GM12878 (cell line): ENCODE data around the gene ARHGEF3. TPM values are rescaled to one million over a fixed set of nuclear protein-coding genes. Genes with fewer than 3 reads are reported as not detected.
A peak's percentile ranks its signal among the peaks of the same experiment; 100 is the strongest.
"Not testable (repeated sequence)": the region's sequence is repeated elsewhere in the genome, so short reads cannot be mapped to it uniquely, and the experiment has no call there.

Experiments
- ATAC-seq: fragments of 200-7000 bp; cut with Tn5 transposase; 3 replicates; pipeline ENCODE4 v1.9.1; 2020; ENCODE audit warnings: mild to moderate bottlenecking, moderate library complexity
- BruUV-seq: library from RNA; stranded (reverse); fragments of 400-500 nt; replicated peaks from 2 replicates; lab custom pipeline; 2021; lab: Mats Ljungman, UMichigan
- CTCF ChIA-PET: fragments of 300-600 bp; sonication (Branson Sonifier 250); formaldehyde crosslinking; extraction: SDS; loops from one replicate; lab custom pipeline; 2021; ENCODE audit warnings: inconsistent platforms; lab: Yijun Ruan, JAX
- POLR2A ChIA-PET: fragments of 350-600 bp; formaldehyde crosslinking; extraction: SDS; loops from one replicate; lab custom pipeline; 2021; ENCODE audit warnings: inconsistent platforms; lab: Charles Lee
- RAD21 ChIA-PET: fragments of 300-600 bp; sonication (Branson Sonifier 250); formaldehyde crosslinking; loops from one replicate; lab custom pipeline; 2023; ENCODE audit warnings: antibody characterized with exemption; ENCODE audit not compliant: unreplicated experiment; lab: Charles Lee
- SMC1A ChIA-PET: fragments of 300-600 bp; sonication (Branson Sonifier 250); formaldehyde crosslinking; loops from one replicate; lab custom pipeline; 2023; ENCODE audit not compliant: unreplicated experiment, uncharacterized antibody; lab: Charles Lee
- DNase-seq: peaks from one replicate; pipeline ENCODE4 v3.0.0-alpha.2; 2011; ENCODE audit warnings: low read depth, low spot score
- FAIRE-seq: peaks from 3 replicates; lab custom pipeline; 2011; peaks lifted over from hg19 to GRCh38; lab: Jason Lieb, UNC
- H2AFZ ChIP-seq: 2 replicates; pipeline ENCODE4 v1.6.0; 2011; ENCODE audit warnings: low read depth, low read length, control low read depth; ENCODE audit not compliant: control insufficient read depth
- H3K27ac ChIP-seq: 2 replicates; pipeline ENCODE4 v1.5.1; 2011; ENCODE audit warnings: control low read depth; ENCODE audit not compliant: control insufficient read depth, insufficient read depth
- H3K27me3 ChIP-seq, 2 experiments: replicated peaks in 1 of 2; 2 replicates each; pipeline versions ENCODE4 v1.6.0 to v1.6.1; 2011; ENCODE audit warnings: low read length in 1 of 2; ENCODE audit not compliant: control insufficient read depth in 2 of 2, insufficient read depth in 2 of 2
- H3K36me3 ChIP-seq, 2 experiments: 2 replicates each; pipeline ENCODE4 v1.5.1; 2011; ENCODE audit warnings: low read length in 1 of 2; ENCODE audit not compliant: control insufficient read depth in 2 of 2, insufficient read depth in 2 of 2
- H3K4me1 ChIP-seq: 2 replicates; pipeline ENCODE4 v1.6.1; 2011; ENCODE audit warnings: mild to moderate bottlenecking, low read length, moderate library complexity, mixed read lengths; ENCODE audit not compliant: control insufficient read depth, insufficient read depth
- H3K4me2 ChIP-seq: 2 replicates; pipeline ENCODE4 v1.6.0; 2011; ENCODE audit warnings: control low read depth; ENCODE audit not compliant: control insufficient read depth, insufficient read depth
- H3K4me3 ChIP-seq: fragments of 200-600 bp; sonication (generic); 2 replicates; pipeline ENCODE4 v1.5.1; 2016
- H3K79me2 ChIP-seq: 2 replicates; pipeline ENCODE4 v1.6.0; 2011; ENCODE audit warnings: low read length; ENCODE audit not compliant: control insufficient read depth, insufficient read depth
- H3K9ac ChIP-seq: 2 replicates; pipeline ENCODE4 v1.8.0; 2011; ENCODE audit warnings: low read length, control low read depth, mixed read lengths; ENCODE audit not compliant: control insufficient read depth, insufficient read depth
- H3K9me3 ChIP-seq: replicated peaks from 3 replicates; pipeline ENCODE4 v1.5.1; 2011; ENCODE audit warnings: mild to moderate bottlenecking, low read length; ENCODE audit not compliant: control insufficient read depth, insufficient read depth
- H4K20me1 ChIP-seq: 2 replicates; pipeline ENCODE4 v1.6.0; 2011; ENCODE audit not compliant: control insufficient read depth, insufficient read depth
- ATF7 ChIP-seq: fragments of 450-650 bp; IDR thresholded peaks from 2 replicates; pipeline ENCODE4 v1.6.1; 2016; ENCODE audit warnings: low read depth, mild to moderate bottlenecking
- CBFB ChIP-seq: IDR thresholded peaks from 2 replicates; pipeline ENCODE4 v1.6.1; 2016; ENCODE audit warnings: antibody characterized with exemption, low read depth
- IKZF2 ChIP-seq, 2 experiments: fragments of 450-650 bp; IDR thresholded peaks; 2 replicates each; pipeline ENCODE4 v1.6.1; 2017; ENCODE audit warnings: mild to moderate bottlenecking in 2 of 2, moderate library complexity in 2 of 2
- MTA2 ChIP-seq: fragments of 450-650 bp; IDR thresholded peaks from 2 replicates; pipeline ENCODE4 v1.6.1; 2016; ENCODE audit warnings: low read depth, mild to moderate bottlenecking, moderate library complexity
- NFIC ChIP-seq: IDR thresholded peaks from 2 replicates; pipeline ENCODE4 v1.6.1; 2012; ENCODE audit warnings: low read depth, mild to moderate bottlenecking, inconsistent platforms, low read length, moderate library complexity
- NFYB ChIP-seq: IDR thresholded peaks from 2 replicates; pipeline ENCODE4 v1.6.1; 2011; ENCODE audit warnings: low read depth, mild to moderate bottlenecking, low read length, improper control_type of control experiment, moderate library complexity; ENCODE audit not compliant: insufficient read depth
- PKNOX1 ChIP-seq: fragments of 450-650 bp; IDR thresholded peaks from 2 replicates; pipeline ENCODE4 v1.6.1; 2016; ENCODE audit warnings: mild to moderate bottlenecking
- RAD51 ChIP-seq: fragments of 450-650 bp; IDR thresholded peaks from 2 replicates; pipeline ENCODE4 v1.6.1; 2016; ENCODE audit warnings: moderate library complexity, mild to moderate bottlenecking, inconsistent platforms
- RELB ChIP-seq: fragments of 450-650 bp; IDR thresholded peaks from 2 replicates; pipeline ENCODE4 v1.6.1; 2017; ENCODE audit warnings: low read depth, mild to moderate bottlenecking, moderate library complexity
- RUNX3 ChIP-seq: IDR thresholded peaks from 2 replicates; pipeline ENCODE4 v1.6.1; 2012; ENCODE audit warnings: low read length, inconsistent platforms
- TCF12 ChIP-seq: IDR thresholded peaks from 2 replicates; pipeline ENCODE4 v1.6.1; 2011; ENCODE audit warnings: low read depth, mild to moderate bottlenecking, low read length
- WGBS: methylation state at CpG from one replicate; pipeline ENCODE4 v1.1.6; 2016; ENCODE audit warnings: low lambda C conversion rate; ENCODE audit not compliant: insufficient replicate concordance, insufficient coverage; ENCODE audit errors: missing lambda C conversion rate; 5-methylcytosine and 5-hydroxymethylcytosine counted together
- in situ Hi-C: fragments of 300-500 bp; cut with MboI; formaldehyde crosslinking; loops from 9 replicates; pipeline ENCODE4 v1.14.3; 2018; ENCODE audit warnings: mixed read lengths
- intact Hi-C: fragments of 100-400 bp; cut with micrococcal nuclease; formaldehyde crosslinking; loops from one replicate; pipeline ENCODE4 v1.14.2; 2022; ENCODE audit not compliant: unreplicated experiment
- polyA plus RNA-seq, 11 experiments: library from polyadenylated mRNA; depleted of rRNA in 4 of 11; unstranded in 6 of 11; stranded (reverse) in 5 of 11; fragments of >200 nt; fragmentation: Nextera tagmentation in 4 of 11; fragmentation: Illumina TruSeq in 1 of 11; extraction: Ambion mirVana in 4 of 11; extraction: Trizol in 1 of 11; gene quantifications; 1 replicate in 1 of 11; 2 replicates in 10 of 11; pipeline versions ENCODE4 v1.2.1 to v1.2.3, GENCODE V29; 2011 to 2016; ENCODE audit warnings: inconsistent platforms in 2 of 11, missing spikeins in 2 of 11, low read depth in 1 of 11
- total RNA-seq, 4 experiments: library from RNA; depleted of rRNA in 3 of 4; stranded (reverse); fragments of >200 nt in 3 of 4; fragmentation: Illumina TruSeq in 1 of 4; extraction: Trizol in 1 of 4; gene quantifications; 2 replicates each; pipeline versions ENCODE4 v1.2.1 to v1.2.3, GENCODE V29; 2013 to 2021
- TF ChIP-seq, protein P1 (sequence below): fragments of 450-650 bp; IDR thresholded peaks from 2 replicates; pipeline ENCODE4 v1.6.1; 2016; ENCODE audit warnings: mild to moderate bottlenecking
- TF ChIP-seq, protein P2 (sequence below): IDR thresholded peaks from 2 replicates; pipeline ENCODE4 v1.6.1; 2011; ENCODE audit warnings: mild to moderate bottlenecking, low read depth, low read length, moderate library complexity; ENCODE audit not compliant: insufficient replicate concordance
- TF ChIP-seq, protein P3 (sequence below): fragments of 450-650 bp; IDR thresholded peaks from 2 replicates; pipeline ENCODE4 v1.6.1; 2017; ENCODE audit warnings: mild to moderate bottlenecking

ARHGEF3 gene
- total and polyA plus RNA-seq, 10 of the 15 experiments (the other 5 are each of a cell fraction or from before 2014, with no cell fraction given), result 21.8 to 78.7 (median 56.2) TPM

DNA sequence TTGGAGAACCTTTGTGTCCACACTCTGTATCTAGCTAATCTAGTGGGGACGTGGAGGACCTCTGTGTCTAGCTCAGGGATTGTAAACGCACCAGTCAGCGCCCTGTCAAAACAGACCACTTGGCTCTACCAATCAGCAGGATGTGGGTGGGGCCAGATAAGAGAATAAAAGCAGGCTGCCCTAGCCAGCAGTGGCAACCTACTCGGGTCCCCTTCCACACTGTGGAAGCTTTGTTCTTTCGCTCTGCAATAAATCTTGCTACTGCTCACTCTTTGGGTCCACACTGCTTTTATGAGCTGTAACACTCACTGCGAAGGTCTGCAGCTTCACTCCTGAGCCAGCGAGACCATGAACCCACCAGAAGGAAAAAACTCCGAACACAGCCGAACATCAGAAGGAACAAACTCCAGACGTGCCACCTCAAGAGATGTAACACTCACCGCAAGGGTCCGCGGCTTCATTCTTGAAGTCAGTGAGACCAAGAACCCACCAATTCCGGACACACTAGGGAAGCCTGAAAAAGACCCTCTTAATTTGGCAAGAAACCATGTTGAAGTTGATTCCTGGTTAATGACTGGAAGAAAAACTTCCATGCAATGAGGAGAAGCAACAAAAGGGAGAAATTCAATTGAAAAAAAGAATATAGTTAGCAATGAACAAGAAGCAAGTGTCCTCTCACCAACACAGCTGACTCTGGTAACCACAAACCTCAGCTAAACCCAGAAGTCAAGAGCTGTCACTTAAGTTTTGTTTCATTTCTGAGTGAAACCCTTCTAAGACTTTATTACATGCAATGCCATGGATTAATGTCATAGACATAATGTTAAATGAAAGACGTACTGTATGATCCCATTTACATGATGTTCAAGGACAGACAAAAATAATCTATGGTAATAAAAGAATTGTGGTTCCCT, 109.0 kb downstream of the ARHGEF3 start:
- Histone ChIP-seq H3K4me2 (peak overlapping the region; percentile 31), H3K4me1 (peaks cover 17% of the 10 kb centered on the region), H3K4me3 (peak overlapping the region; percentile 4; the same call in 1 of the 2 replicates)
- H3K27me3 ChIP-seq, H4K20me1 ChIP-seq, H3K9me3 ChIP-seq, intact Hi-C loops, BruUV-seq, H3K9ac ChIP-seq, H3K36me3 ChIP-seq, H3K27ac ChIP-seq, DNase-seq, H2AFZ ChIP-seq, in situ Hi-C loops, H3K79me2 ChIP-seq: not testable (repeated sequence)
- ChIA-PET CTCF (interaction anchor here (0.9 to 6.1 kb wide), 6 partner anchors 10 to 296 kb away, joined by 3 to 60 read pairs (median 4); no protein-coding TSS in a partner anchor), SMC1A (interaction anchor here (0.8 to 6.1 kb wide), 8 partner anchors 9 to 298 kb away, joined by 3 to 75 read pairs (median 4); no protein-coding TSS in a partner anchor), RAD21 (interaction anchor here (1.3 to 8.1 kb wide), 4 partner anchors 10 to 107 kb away, joined by 5 to 96 read pairs (median 8); partner anchors contain the start of gene ARHGEF3), POLR2A (interaction anchor here (0.5 to 5.1 kb wide), 4 partner anchors 75 to 272 kb away, joined by 3 to 43 read pairs (median 4); partner anchors contain the start of gene ARHGEF3)
- 72% methylated on average over 15 of the region's 15 CpGs for WGBS
- TF ChIP-seq NFYB, result 0 out of 2 replicates have a peak, but pooled peaks have one; percentile 23
- peak; percentile 93 for TF ChIP-seq CBFB
- 0 out of 2 replicates have a peak, but pooled peaks have one; percentile 29 for TF ChIP-seq TCF12
- TF ChIP-seq MTA2, result peak; percentile 46; the same call in 1 of the 2 replicates
- TF ChIP-seq NFIC, result peak; percentile 42; the same call in 1 of the 2 replicates
- TF ChIP-seq PKNOX1, result peak; percentile 92
- peak; percentile 96 for TF ChIP-seq RUNX3
- TF ChIP-seq, protein P1, sequence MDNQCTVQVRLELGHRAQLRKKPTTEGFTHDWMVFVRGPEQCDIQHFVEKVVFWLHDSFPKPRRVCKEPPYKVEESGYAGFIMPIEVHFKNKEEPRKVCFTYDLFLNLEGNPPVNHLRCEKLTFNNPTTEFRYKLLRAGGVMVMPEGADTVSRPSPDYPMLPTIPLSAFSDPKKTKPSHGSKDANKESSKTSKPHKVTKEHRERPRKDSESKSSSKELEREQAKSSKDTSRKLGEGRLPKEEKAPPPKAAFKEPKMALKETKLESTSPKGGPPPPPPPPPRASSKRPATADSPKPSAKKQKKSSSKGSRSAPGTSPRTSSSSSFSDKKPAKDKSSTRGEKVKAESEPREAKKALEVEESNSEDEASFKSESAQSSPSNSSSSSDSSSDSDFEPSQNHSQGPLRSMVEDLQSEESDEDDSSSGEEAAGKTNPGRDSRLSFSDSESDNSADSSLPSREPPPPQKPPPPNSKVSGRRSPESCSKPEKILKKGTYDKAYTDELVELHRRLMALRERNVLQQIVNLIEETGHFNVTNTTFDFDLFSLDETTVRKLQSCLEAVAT, result peak; percentile 87
- TF ChIP-seq, protein P2, sequence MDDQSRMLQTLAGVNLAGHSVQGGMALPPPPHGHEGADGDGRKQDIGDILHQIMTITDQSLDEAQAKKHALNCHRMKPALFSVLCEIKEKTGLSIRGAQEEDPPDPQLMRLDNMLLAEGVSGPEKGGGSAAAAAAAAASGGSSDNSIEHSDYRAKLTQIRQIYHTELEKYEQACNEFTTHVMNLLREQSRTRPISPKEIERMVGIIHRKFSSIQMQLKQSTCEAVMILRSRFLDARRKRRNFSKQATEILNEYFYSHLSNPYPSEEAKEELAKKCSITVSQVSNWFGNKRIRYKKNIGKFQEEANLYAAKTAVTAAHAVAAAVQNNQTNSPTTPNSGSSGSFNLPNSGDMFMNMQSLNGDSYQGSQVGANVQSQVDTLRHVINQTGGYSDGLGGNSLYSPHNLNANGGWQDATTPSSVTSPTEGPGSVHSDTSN, result peak; percentile 68
- TF ChIP-seq RELB, result peak; percentile 35; the same call in 1 of the 2 replicates
- TF ChIP-seq ATF7, result peak; percentile 25; the same call in 1 of the 2 replicates
- TF ChIP-seq, protein P3, sequence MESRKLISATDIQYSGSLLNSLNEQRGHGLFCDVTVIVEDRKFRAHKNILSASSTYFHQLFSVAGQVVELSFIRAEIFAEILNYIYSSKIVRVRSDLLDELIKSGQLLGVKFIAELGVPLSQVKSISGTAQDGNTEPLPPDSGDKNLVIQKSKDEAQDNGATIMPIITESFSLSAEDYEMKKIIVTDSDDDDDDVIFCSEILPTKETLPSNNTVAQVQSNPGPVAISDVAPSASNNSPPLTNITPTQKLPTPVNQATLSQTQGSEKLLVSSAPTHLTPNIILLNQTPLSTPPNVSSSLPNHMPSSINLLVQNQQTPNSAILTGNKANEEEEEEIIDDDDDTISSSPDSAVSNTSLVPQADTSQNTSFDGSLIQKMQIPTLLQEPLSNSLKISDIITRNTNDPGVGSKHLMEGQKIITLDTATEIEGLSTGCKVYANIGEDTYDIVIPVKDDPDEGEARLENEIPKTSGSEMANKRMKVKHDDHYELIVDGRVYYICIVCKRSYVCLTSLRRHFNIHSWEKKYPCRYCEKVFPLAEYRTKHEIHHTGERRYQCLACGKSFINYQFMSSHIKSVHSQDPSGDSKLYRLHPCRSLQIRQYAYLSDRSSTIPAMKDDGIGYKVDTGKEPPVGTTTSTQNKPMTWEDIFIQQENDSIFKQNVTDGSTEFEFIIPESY, result peak; percentile 15; the same call in 1 of the 2 replicates
- peak in 1 of 2 experiments; percentile 38; a peak in 2 of 4 replicates for TF ChIP-seq IKZF2 (IDR thresholded peaks at IDR 0.05)
- 0 out of 2 replicates have a peak, but pooled peaks have one; percentile 14 for TF ChIP-seq RAD51
- FAIRE-seq (peak; percentile 59), ATAC-seq (peak; percentile 78)
